WTC11 (cell line): ENCODE results near the gene RETREG1. TPM values are rescaled to one million over a fixed set of nuclear protein-coding genes. Genes with fewer than 3 reads are reported as not detected.

Experiments used
- ATAC-seq: fragments of 200-7000 bp; cut with Tn5 transposase; 2 replicates; pipeline ENCODE4 v1.10.0; 2021; ENCODE audit warnings: mild to moderate bottlenecking, moderate library complexity
- CTCF ChIA-PET: fragments of 300-600 bp; sonication (Branson Sonifier 250); formaldehyde crosslinking; loops from one replicate; lab custom pipeline; 2021; ENCODE audit warnings: antibody characterized with exemption; lab: Charles Lee
- POLR2A ChIA-PET: fragments of 350-600 bp; sonication (Branson Sonifier 250); formaldehyde crosslinking; loops from one replicate; lab custom pipeline; 2021; ENCODE audit warnings: antibody characterized with exemption; lab: Charles Lee
- DNase-seq: peaks from one replicate; pipeline ENCODE4 v3.0.0; 2021; ENCODE audit warnings: low spot score
- H3K27ac Mint-ChIP-seq: 2 replicates; pipeline ENCODE4 v1.8.0; 2021; ENCODE audit warnings: mixed read lengths
- H3K27me3 Mint-ChIP-seq: 2 replicates; pipeline ENCODE4 v1.8.0; 2021; ENCODE audit warnings: low read depth, mild to moderate bottlenecking, moderate library complexity, mixed read lengths
- H3K36me3 Mint-ChIP-seq: 2 replicates; pipeline ENCODE4 v1.8.0; 2021; ENCODE audit warnings: mixed read lengths
- H3K4me1 Mint-ChIP-seq: 2 replicates; pipeline ENCODE4 v1.8.0; 2022; ENCODE audit warnings: mixed read lengths
- H3K4me3 Mint-ChIP-seq: 2 replicates; pipeline ENCODE4 v1.8.0; 2021; ENCODE audit warnings: mild to moderate bottlenecking, moderate library complexity, mixed read lengths
- H3K9me3 Mint-ChIP-seq: 2 replicates; pipeline ENCODE4 v1.8.0; 2021; ENCODE audit warnings: mixed read lengths
- CBFB ChIP-seq: sonication (generic); formaldehyde crosslinking; IDR thresholded peaks from 2 replicates; pipeline ENCODE4 v1.8.1; 2022; ENCODE audit warnings: mild to moderate bottlenecking, low read depth, missing genetic modification reagents
- ETV6 ChIP-seq: sonication (generic); formaldehyde crosslinking; IDR thresholded peaks from 2 replicates; pipeline ENCODE4 v1.8.1; 2022; ENCODE audit warnings: mild to moderate bottlenecking, missing genetic modification reagents
- GABPB1 ChIP-seq: sonication (generic); formaldehyde crosslinking; IDR thresholded peaks from 2 replicates; pipeline ENCODE4 v1.8.1; 2023; ENCODE audit warnings: mild to moderate bottlenecking, missing genetic modification reagents
- HMGA2 ChIP-seq: fragments of 250-450 bp; sonication (Bioruptor Pico); IDR thresholded peaks from 2 replicates; pipeline ENCODE4 v1.4.0; 2021; ENCODE audit warnings: mild to moderate bottlenecking, moderate library complexity
- MYBL2 ChIP-seq: sonication (generic); formaldehyde crosslinking; IDR thresholded peaks from 2 replicates; pipeline ENCODE4 v1.8.1; 2023; ENCODE audit warnings: mild to moderate bottlenecking, moderate library complexity, missing genetic modification reagents
- NFE2L1 ChIP-seq: sonication (generic); formaldehyde crosslinking; IDR thresholded peaks from 2 replicates; pipeline ENCODE4 v1.8.1; 2023; ENCODE audit warnings: missing genetic modification reagents
- OVOL2 ChIP-seq: fragments of 250-450 bp; sonication (Bioruptor Pico); IDR thresholded peaks from 2 replicates; pipeline ENCODE4 v1.9.0; 2021; ENCODE audit warnings: mild to moderate bottlenecking, borderline replicate concordance
- SMAD4 ChIP-seq: sonication (generic); formaldehyde crosslinking; IDR thresholded peaks from 2 replicates; pipeline ENCODE4 v1.8.0; 2022; ENCODE audit warnings: mild to moderate bottlenecking, missing genetic modification reagents
- SOX15 ChIP-seq: fragments of 250-450 bp; sonication (Bioruptor Pico); IDR thresholded peaks from 2 replicates; pipeline ENCODE4 v1.9.0; 2021; ENCODE audit warnings: mild to moderate bottlenecking
- TCF7 ChIP-seq: sonication (generic); formaldehyde crosslinking; IDR thresholded peaks from 2 replicates; pipeline ENCODE4 v1.8.0; 2022; ENCODE audit warnings: mild to moderate bottlenecking, low read depth, missing genetic modification reagents, moderate library complexity
- ZNF121 ChIP-seq: sonication (generic); formaldehyde crosslinking; IDR thresholded peaks from 2 replicates; pipeline ENCODE4 v1.8.0; 2023; ENCODE audit warnings: missing genetic modification reagents
- ZNF219 ChIP-seq: sonication (generic); formaldehyde crosslinking; IDR thresholded peaks from 2 replicates; pipeline ENCODE4 v1.8.0; 2023; ENCODE audit warnings: missing genetic modification reagents, mild to moderate bottlenecking, borderline replicate concordance
- ZNF416 ChIP-seq: fragments of 250-450 bp; sonication (Bioruptor Pico); IDR thresholded peaks from 2 replicates; pipeline ENCODE4 v1.9.0; 2021; ENCODE audit warnings: mild to moderate bottlenecking, inconsistent platforms
- total RNA-seq: library from RNA; stranded (reverse); gene quantifications from 3 replicates; pipeline ENCODE4 v1.2.3, GENCODE V29; 2021
- TF ChIP-seq, protein P1 (sequence below): sonication (generic); formaldehyde crosslinking; IDR thresholded peaks from 2 replicates; pipeline ENCODE4 v1.8.1; 2023; ENCODE audit warnings: mild to moderate bottlenecking, missing genetic modification reagents, moderate library complexity
- TF ChIP-seq, protein P2 (sequence below): sonication (generic); formaldehyde crosslinking; IDR thresholded peaks from 2 replicates; pipeline ENCODE4 v1.8.0; 2022; ENCODE audit warnings: mild to moderate bottlenecking, missing genetic modification reagents
- TF ChIP-seq, protein P3 (sequence below): fragments of 250-450 bp; sonication (Bioruptor Pico); IDR thresholded peaks from 2 replicates; pipeline ENCODE4 v1.9.0; 2021; ENCODE audit warnings: mild to moderate bottlenecking, borderline replicate concordance
- TF ChIP-seq, protein P4 (sequence below): sonication (generic); formaldehyde crosslinking; IDR thresholded peaks from 2 replicates; pipeline ENCODE4 v1.8.0; 2022; ENCODE audit warnings: missing genetic modification reagents
- TF ChIP-seq, protein P5 (sequence below): fragments of 250-450 bp; sonication (Bioruptor Pico); IDR thresholded peaks from 2 replicates; pipeline ENCODE4 v1.9.0; 2021; ENCODE audit warnings: moderate library complexity, mild to moderate bottlenecking, inconsistent platforms, borderline replicate concordance
- TF ChIP-seq, protein P6 (sequence below): sonication (generic); formaldehyde crosslinking; IDR thresholded peaks from 2 replicates; pipeline ENCODE4 v1.8.1; 2022; ENCODE audit warnings: low read depth, missing genetic modification reagents, borderline replicate concordance
- TF ChIP-seq, protein P7 (sequence below): sonication (generic); formaldehyde crosslinking; IDR thresholded peaks from 2 replicates; pipeline ENCODE4 v1.8.0; 2022; ENCODE audit warnings: mild to moderate bottlenecking, missing genetic modification reagents

RETREG1 gene
- total RNA-seq, 1 experiment from 2014 or later, result 2.2 TPM

DNA sequence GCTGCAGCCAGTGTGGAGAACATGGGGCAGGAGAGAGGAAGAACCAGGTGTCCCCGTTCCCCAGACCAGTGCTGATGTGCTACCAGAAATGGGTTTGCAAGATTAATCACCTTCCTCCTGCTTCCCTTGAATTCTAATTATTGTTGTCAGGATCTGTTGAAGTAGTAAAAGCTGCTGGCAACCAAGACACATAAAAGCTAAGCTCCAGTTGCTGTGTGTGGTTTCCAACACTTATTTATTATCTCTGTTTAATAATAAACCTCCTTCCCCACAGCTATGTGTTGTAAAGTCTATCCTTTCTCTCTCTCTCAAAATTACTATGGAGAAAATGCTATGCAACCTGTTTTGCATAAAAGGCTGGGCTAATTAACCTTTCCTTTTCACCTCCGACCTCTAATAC, 2.3 kb upstream of the RETREG1 start:
- Mint-ChIP-seq H3K9me3 (no peaks in the 10 kb centered on the region), H3K4me1 (peaks cover 16% of the 10 kb centered on the region), H3K36me3 (no peaks in the 10 kb centered on the region), H3K27me3 (peaks cover 24% of the 10 kb centered on the region), H3K4me3 (no peak overlapping the region), H3K27ac (no peak overlapping the region)
- DNase-seq (no peak), ATAC-seq (no peak)
- TF ChIP-seq ZNF219 (CRISPR knock-in tag) (no peak), GABPB1 (CRISPR knock-in tag) (no peak), ZNF121 (CRISPR knock-in tag) (no peak), TCF7 (no peak), ETV6 (CRISPR knock-in tag) (no peak), NFE2L1 (CRISPR knock-in tag) (no peak), SOX15 (no peak), SMAD4 (no peak)
- TF ChIP-seq, protein P1, sequence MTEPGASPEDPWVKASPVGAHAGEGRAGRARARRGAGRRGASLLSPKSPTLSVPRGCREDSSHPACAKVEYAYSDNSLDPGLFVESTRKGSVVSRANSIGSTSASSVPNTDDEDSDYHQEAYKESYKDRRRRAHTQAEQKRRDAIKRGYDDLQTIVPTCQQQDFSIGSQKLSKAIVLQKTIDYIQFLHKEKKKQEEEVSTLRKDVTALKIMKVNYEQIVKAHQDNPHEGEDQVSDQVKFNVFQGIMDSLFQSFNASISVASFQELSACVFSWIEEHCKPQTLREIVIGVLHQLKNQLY (CRISPR knock-in tag), result no peak
- TF ChIP-seq, protein P2, sequence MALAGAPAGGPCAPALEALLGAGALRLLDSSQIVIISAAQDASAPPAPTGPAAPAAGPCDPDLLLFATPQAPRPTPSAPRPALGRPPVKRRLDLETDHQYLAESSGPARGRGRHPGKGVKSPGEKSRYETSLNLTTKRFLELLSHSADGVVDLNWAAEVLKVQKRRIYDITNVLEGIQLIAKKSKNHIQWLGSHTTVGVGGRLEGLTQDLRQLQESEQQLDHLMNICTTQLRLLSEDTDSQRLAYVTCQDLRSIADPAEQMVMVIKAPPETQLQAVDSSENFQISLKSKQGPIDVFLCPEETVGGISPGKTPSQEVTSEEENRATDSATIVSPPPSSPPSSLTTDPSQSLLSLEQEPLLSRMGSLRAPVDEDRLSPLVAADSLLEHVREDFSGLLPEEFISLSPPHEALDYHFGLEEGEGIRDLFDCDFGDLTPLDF (CRISPR knock-in tag), result no peak
- TF ChIP-seq, protein P3, sequence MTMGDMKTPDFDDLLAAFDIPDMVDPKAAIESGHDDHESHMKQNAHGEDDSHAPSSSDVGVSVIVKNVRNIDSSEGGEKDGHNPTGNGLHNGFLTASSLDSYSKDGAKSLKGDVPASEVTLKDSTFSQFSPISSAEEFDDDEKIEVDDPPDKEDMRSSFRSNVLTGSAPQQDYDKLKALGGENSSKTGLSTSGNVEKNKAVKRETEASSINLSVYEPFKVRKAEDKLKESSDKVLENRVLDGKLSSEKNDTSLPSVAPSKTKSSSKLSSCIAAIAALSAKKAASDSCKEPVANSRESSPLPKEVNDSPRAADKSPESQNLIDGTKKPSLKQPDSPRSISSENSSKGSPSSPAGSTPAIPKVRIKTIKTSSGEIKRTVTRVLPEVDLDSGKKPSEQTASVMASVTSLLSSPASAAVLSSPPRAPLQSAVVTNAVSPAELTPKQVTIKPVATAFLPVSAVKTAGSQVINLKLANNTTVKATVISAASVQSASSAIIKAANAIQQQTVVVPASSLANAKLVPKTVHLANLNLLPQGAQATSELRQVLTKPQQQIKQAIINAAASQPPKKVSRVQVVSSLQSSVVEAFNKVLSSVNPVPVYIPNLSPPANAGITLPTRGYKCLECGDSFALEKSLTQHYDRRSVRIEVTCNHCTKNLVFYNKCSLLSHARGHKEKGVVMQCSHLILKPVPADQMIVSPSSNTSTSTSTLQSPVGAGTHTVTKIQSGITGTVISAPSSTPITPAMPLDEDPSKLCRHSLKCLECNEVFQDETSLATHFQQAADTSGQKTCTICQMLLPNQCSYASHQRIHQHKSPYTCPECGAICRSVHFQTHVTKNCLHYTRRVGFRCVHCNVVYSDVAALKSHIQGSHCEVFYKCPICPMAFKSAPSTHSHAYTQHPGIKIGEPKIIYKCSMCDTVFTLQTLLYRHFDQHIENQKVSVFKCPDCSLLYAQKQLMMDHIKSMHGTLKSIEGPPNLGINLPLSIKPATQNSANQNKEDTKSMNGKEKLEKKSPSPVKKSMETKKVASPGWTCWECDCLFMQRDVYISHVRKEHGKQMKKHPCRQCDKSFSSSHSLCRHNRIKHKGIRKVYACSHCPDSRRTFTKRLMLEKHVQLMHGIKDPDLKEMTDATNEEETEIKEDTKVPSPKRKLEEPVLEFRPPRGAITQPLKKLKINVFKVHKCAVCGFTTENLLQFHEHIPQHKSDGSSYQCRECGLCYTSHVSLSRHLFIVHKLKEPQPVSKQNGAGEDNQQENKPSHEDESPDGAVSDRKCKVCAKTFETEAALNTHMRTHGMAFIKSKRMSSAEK (CRISPR knock-in tag), result no peak
- TF ChIP-seq, protein P4, sequence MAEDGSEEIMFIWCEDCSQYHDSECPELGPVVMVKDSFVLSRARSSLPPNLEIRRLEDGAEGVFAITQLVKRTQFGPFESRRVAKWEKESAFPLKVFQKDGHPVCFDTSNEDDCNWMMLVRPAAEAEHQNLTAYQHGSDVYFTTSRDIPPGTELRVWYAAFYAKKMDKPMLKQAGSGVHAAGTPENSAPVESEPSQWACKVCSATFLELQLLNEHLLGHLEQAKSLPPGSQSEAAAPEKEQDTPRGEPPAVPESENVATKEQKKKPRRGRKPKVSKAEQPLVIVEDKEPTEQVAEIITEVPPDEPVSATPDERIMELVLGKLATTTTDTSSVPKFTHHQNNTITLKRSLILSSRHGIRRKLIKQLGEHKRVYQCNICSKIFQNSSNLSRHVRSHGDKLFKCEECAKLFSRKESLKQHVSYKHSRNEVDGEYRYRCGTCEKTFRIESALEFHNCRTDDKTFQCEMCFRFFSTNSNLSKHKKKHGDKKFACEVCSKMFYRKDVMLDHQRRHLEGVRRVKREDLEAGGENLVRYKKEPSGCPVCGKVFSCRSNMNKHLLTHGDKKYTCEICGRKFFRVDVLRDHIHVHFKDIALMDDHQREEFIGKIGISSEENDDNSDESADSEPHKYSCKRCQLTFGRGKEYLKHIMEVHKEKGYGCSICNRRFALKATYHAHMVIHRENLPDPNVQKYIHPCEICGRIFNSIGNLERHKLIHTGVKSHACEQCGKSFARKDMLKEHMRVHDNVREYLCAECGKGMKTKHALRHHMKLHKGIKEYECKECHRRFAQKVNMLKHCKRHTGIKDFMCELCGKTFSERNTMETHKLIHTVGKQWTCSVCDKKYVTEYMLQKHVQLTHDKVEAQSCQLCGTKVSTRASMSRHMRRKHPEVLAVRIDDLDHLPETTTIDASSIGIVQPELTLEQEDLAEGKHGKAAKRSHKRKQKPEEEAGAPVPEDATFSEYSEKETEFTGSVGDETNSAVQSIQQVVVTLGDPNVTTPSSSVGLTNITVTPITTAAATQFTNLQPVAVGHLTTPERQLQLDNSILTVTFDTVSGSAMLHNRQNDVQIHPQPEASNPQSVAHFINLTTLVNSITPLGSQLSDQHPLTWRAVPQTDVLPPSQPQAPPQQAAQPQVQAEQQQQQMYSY (CRISPR knock-in tag), result no peak
- ChIA-PET POLR2A (no interaction called here), CTCF (no interaction called here)

DNA sequence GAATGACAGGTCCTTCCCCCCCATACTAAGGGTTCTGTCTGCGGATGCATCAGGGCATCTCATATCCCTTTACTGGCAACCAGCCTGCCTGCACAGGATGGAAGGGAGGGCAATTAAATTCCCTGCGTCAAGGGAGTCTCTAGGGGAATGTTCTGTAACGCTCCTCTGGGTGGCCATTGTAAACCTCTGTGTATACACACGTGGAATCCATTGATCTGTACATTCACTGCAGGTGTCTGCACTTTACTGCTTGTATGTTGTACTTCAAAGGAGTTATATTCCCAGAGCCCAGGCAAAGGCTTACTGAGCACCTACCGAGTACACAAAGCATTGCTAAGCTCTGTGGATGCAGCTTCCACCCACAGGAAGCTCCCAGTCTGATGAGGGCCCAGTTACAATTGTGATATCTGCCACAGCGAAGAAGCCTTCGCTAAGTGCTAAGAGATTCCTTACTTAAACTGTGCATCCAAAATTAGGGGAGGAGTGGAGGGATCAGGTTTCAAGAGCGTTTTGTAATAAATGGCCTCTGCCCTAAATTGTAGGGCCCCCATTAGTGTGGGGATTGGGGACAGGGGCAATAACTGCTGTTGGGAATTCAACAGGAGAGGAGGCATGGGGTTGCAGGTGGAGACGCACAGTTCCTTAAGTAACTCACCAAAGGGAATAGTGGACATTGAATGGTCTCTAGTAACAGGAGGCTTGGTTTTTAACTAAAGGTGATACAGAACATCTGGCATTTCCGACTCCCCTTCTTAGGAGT, 1.5 kb upstream of the RETREG1 start:
- DNase-seq, result no peak
- POLR2A ChIA-PET, result interaction anchor here (0.6 kb wide), 1 partner anchor 534 kb away, joined by 7 read pairs; no protein-coding TSS in a partner anchor
- TF ChIP-seq MYBL2 (CRISPR knock-in tag) (no peak), ETV6 (CRISPR knock-in tag) (no peak), CBFB (CRISPR knock-in tag) (no peak), ZNF416 (CRISPR knock-in tag) (no peak), HMGA2 (CRISPR knock-in tag) (no peak), ZNF219 (CRISPR knock-in tag) (no peak), OVOL2 (CRISPR knock-in tag) (no peak)
- TF ChIP-seq, protein P5, sequence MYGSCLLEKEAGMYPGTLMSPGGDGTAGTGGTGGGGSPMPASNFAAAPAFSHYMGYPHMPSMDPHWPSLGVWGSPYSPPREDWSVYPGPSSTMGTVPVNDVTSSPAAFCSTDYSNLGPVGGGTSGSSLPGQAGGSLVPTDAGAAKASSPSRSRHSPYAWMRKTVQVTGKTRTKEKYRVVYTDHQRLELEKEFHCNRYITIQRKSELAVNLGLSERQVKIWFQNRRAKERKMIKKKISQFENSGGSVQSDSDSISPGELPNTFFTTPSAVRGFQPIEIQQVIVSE (CRISPR knock-in tag), result no peak
- TF ChIP-seq, protein P6, sequence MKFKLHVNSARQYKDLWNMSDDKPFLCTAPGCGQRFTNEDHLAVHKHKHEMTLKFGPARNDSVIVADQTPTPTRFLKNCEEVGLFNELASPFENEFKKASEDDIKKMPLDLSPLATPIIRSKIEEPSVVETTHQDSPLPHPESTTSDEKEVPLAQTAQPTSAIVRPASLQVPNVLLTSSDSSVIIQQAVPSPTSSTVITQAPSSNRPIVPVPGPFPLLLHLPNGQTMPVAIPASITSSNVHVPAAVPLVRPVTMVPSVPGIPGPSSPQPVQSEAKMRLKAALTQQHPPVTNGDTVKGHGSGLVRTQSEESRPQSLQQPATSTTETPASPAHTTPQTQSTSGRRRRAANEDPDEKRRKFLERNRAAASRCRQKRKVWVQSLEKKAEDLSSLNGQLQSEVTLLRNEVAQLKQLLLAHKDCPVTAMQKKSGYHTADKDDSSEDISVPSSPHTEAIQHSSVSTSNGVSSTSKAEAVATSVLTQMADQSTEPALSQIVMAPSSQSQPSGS, result no peak
- TF ChIP-seq, protein P7, sequence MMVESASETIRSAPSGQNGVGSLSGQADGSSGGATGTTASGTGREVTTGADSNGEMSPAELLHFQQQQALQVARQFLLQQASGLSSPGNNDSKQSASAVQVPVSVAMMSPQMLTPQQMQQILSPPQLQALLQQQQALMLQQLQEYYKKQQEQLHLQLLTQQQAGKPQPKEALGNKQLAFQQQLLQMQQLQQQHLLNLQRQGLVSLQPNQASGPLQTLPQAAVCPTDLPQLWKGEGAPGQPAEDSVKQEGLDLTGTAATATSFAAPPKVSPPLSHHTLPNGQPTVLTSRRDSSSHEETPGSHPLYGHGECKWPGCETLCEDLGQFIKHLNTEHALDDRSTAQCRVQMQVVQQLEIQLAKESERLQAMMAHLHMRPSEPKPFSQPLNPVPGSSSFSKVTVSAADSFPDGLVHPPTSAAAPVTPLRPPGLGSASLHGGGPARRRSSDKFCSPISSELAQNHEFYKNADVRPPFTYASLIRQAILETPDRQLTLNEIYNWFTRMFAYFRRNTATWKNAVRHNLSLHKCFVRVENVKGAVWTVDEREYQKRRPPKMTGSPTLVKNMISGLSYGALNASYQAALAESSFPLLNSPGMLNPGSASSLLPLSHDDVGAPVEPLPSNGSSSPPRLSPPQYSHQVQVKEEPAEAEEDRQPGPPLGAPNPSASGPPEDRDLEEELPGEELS (CRISPR knock-in tag), result no peak

More for the DNA sequence above, 1.5 kb upstream of the RETREG1 start:
- no peak for ATAC-seq
- peaks cover 16% of the 10 kb centered on the region for H3K4me1 Mint-ChIP-seq
- H3K27ac Mint-ChIP-seq, result no peak overlapping the region
- CTCF ChIA-PET, result interaction anchor here (0.8 to 2.5 kb wide), 2 partner anchors 66 to 514 kb away, joined by 4 to 9 read pairs; no protein-coding TSS in a partner anchor
- H3K9me3 Mint-ChIP-seq, result no peaks in the 10 kb centered on the region
- peaks cover 24% of the 10 kb centered on the region for H3K27me3 Mint-ChIP-seq
- no peaks in the 10 kb centered on the region for H3K36me3 Mint-ChIP-seq
- no peak overlapping the region for H3K4me3 Mint-ChIP-seq
